Measurements from ENCODE around the gene CTNNAL1.

Gene CTNNAL1

DNA sequence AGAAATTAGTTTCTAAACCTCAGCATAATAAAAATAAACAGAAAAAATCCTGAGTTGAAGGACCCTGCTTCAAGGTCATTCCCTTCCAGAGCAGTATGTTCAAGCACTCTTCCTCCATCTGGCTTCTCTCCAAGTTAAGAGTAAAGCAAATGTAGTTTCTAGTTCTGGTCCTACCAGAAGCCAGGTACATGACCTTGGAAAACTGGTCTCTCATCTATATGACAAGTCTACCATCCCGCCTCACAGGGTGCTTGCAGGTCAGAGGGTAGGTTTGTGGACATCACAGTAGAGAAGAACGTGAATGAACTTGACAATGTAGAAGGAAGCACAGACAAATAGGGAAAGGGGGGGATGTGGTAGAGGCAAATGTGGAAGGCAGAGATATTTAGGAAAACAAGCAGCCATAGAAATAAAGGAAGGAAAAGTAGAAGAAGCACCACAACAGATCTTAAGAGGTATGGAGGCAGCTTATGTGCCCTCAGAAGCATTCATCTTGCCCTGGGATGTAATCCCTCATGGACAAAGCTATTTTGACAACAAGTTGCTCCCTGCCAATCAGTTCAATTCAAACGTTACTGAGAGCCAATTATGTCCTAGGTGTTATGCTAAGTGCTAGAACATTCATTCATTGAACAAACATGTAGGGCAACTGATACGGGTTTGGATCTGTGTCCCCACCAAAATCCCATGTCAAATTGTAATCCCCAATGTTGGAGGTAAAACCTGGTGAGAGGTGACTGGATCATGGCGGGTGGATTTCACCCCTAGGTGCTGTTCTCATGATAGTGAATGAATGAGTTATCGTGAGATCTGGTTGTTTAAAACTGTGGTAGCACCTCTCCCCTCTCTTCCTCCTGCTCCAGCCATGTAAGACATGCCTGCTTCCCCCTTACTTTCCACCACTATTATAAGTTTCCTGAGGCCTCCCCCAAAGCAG is 23.7 kb upstream of the CTNNAL1 start:
- Histone ChIP-seq H3K4me1 (ENCODE audit: insufficient read depth, low read length) (no peaks in the 10 kb centered on the region; the same call in 1 of the 2 replicates), H3K36me3 (ENCODE audit: insufficient read depth, low read length) (no peaks in the 10 kb centered on the region; the same call in none of the 2 replicates), H3K9ac (ENCODE audit: low read depth, low read length) (no peak overlapping the region)

GRCh38 chr9:109035684-109036423 is 22.6 kb upstream of the CTNNAL1 start:
- Histone ChIP-seq H3K36me3 (ENCODE audit: insufficient read depth, low read length) (no peaks in the 10 kb centered on the region; the same call in 1 of the 2 replicates), H3K4me1 (ENCODE audit: insufficient read depth, low read length) (no peaks in the 10 kb centered on the region; the same call in 1 of the 2 replicates), H3K9me3 (ENCODE audit: control insufficient read depth, insufficient read depth, low read length) (no peaks in the 10 kb centered on the region), H3K9ac (ENCODE audit: low read depth, low read length) (no peak overlapping the region)

More for the DNA sequence above, 23.7 kb upstream of the CTNNAL1 start:
- no peaks in the 10 kb centered on the region for H3K9me3 ChIP-seq (ENCODE audit: control insufficient read depth, insufficient read depth, low read length)

DNA sequence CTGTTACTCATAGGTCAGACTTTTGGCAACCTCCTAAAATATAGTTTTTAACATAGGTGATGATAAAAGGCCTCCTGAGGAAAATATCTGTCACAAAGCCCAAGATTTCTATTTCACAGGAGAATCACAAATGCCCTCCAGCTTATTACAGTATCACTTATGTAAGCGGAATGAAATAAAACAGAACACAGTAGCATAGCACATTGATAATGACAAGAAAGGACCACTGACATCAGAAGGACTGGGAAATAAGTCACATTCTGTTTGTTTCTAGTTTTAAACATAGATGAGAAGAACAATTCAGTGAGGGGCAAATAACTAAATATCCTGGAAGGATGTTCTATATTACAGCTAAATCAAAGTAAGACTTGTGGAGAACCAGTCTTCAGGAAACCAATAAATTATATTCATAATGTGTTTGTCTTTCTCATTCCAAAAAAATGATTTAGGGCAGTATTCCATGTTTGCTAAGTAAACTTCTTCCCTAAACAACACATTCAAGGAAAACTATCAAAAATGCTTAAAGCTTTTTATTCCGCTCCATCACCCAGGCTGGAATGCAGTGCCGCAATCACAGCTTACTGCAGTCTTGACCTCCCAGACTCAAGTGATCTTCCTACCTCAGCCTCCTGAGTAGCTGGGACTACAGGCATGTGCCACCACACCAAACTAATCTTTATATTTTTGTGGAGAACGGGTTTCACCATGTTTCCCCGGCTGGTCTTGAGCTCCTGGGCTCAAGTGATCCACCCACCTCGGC is 20.8 kb upstream of the CTNNAL1 start:
- H3K36me3 ChIP-seq (ENCODE audit: insufficient read depth, low read length), result no peaks in the 10 kb centered on the region; the same call in 1 of the 2 replicates

GRCh38 chr9:109031241-109031640 is 17.9 kb upstream of the CTNNAL1 start:
- no peaks in the 10 kb centered on the region for H3K9me3 ChIP-seq (ENCODE audit: control insufficient read depth, insufficient read depth, low read length)
- no peaks in the 10 kb centered on the region; the same call in 1 of the 2 replicates for H3K4me1 ChIP-seq (ENCODE audit: insufficient read depth, low read length)
- no peaks in the 10 kb centered on the region for H3K36me3 ChIP-seq (ENCODE audit: insufficient read depth, low read length)
- no peak overlapping the region for H3K9ac ChIP-seq (ENCODE audit: low read depth, low read length)

More for the DNA sequence above, 20.8 kb upstream of the CTNNAL1 start:
- Histone ChIP-seq H3K9ac (ENCODE audit: low read depth, low read length) (no peak overlapping the region), H3K4me1 (ENCODE audit: insufficient read depth, low read length) (no peaks in the 10 kb centered on the region; the same call in 1 of the 2 replicates), H3K9me3 (ENCODE audit: control insufficient read depth, insufficient read depth, low read length) (no peaks in the 10 kb centered on the region)

- H3K36me3 ChIP-seq (ENCODE audit: insufficient read depth, low read length), result no peaks in the 10 kb centered on the region
- H3K9me3 ChIP-seq (ENCODE audit: control insufficient read depth, insufficient read depth, low read length), result no peaks in the 10 kb centered on the region
- no peaks in the 10 kb centered on the region; the same call in 1 of the 2 replicates for H3K4me1 ChIP-seq (ENCODE audit: insufficient read depth, low read length)
- H3K9ac ChIP-seq (ENCODE audit: low read depth, low read length), result no peak overlapping the region
Observed at GRCh38 chr9:109030426-109030825, 17.1 kb upstream of the CTNNAL1 start.

- H3K9me3 ChIP-seq (ENCODE audit: control insufficient read depth, insufficient read depth, low read length), result no peaks in the 10 kb centered on the region
- no peaks in the 10 kb centered on the region for H3K36me3 ChIP-seq (ENCODE audit: insufficient read depth, low read length)
- H3K4me1 ChIP-seq (ENCODE audit: insufficient read depth, low read length), result no peaks in the 10 kb centered on the region; the same call in 1 of the 2 replicates
- no peak overlapping the region for H3K9ac ChIP-seq (ENCODE audit: low read depth, low read length)
Observed at GRCh38 chr9:109028457-109028856, 15.2 kb upstream of the CTNNAL1 start.

DNA sequence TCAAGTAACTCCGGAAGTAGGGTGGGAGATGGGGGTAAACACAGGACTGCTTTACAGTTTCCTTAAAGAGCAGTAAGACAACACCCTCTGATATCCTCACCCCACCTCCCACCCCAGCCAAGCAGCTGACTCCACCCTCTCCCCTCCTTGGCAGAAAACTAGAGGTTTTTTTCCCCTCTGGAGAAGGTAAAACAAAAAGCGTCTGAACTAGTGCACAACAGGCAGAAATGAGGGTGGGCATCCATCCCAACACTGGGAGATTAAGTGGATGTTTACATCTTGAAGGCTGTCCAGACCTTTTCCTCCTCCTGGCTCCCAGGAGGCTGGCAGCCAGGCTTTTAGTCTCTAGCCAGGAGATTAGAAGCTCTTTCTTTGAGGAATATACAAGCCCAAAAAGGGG is 13.9 kb upstream of the CTNNAL1 start:
- Histone ChIP-seq H3K36me3 (ENCODE audit: insufficient read depth, low read length) (no peaks in the 10 kb centered on the region), H3K4me1 (ENCODE audit: insufficient read depth, low read length) (no peaks in the 10 kb centered on the region; the same call in 1 of the 2 replicates), H3K9me3 (ENCODE audit: control insufficient read depth, insufficient read depth, low read length) (no peaks in the 10 kb centered on the region), H3K9ac (ENCODE audit: low read depth, low read length) (no peak overlapping the region)

DNA sequence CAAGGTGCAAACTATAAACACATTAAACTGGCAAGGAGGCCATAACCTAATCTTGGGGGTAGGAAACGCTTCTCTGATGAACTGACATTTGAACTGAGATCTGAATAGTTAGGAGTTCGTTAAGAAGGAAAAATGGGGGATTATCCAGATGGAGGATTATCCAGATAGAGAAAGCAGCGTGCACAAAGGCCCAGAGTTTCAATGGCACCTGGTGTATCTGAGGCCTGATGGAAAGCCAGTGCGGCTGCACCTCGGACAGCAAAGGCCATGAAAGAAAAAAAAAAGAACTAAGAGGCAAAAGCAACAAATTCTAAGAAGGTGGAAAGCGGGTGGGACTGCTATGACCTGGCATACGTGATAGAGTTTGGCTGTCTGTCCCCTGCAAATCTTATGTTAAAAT is 13.0 kb upstream of the CTNNAL1 start:
- Histone ChIP-seq H3K9me3 (ENCODE audit: control insufficient read depth, insufficient read depth, low read length) (no peaks in the 10 kb centered on the region), H3K36me3 (ENCODE audit: insufficient read depth, low read length) (no peaks in the 10 kb centered on the region), H3K9ac (ENCODE audit: low read depth, low read length) (no peak overlapping the region), H3K4me1 (ENCODE audit: insufficient read depth, low read length) (no peaks in the 10 kb centered on the region; the same call in 1 of the 2 replicates)

DNA sequence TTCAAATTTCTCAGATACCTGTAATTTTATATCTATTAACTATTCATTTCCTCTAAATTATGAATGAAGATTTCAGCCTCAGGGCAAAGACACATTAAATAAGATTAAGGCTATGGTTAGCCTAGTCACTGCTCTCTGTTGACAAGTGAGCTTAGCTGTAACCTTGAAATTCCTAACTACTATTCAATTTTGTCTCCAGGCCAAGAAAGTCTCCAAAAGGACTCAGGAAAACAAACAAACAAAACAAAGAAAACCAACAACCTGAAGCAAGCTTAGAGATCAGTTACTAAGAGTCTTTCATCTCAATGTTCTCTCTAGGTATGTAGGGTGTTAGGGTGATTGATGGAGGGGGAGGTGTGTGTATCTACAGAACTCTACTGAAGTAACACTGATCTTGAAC is 9.6 kb upstream of the CTNNAL1 start:
- no peaks in the 10 kb centered on the region for H3K36me3 ChIP-seq (ENCODE audit: insufficient read depth, low read length)
- no peak overlapping the region for H3K9ac ChIP-seq (ENCODE audit: low read depth, low read length)
- no peaks in the 10 kb centered on the region for H3K9me3 ChIP-seq (ENCODE audit: control insufficient read depth, insufficient read depth, low read length)
- no peaks in the 10 kb centered on the region; the same call in 1 of the 2 replicates for H3K4me1 ChIP-seq (ENCODE audit: insufficient read depth, low read length)

GRCh38 chr9:109020581-109021511 is 7.5 kb upstream of the CTNNAL1 start:
- no peaks in the 10 kb centered on the region for H3K36me3 ChIP-seq (ENCODE audit: insufficient read depth, low read length)
- no peaks in the 10 kb centered on the region for H3K9me3 ChIP-seq (ENCODE audit: control insufficient read depth, insufficient read depth, low read length)
- H3K4me1 ChIP-seq (ENCODE audit: insufficient read depth, low read length), result no peaks in the 10 kb centered on the region; the same call in 1 of the 2 replicates
- no peak overlapping the region for H3K9ac ChIP-seq (ENCODE audit: low read depth, low read length)

- no peaks in the 10 kb centered on the region for H3K36me3 ChIP-seq (ENCODE audit: insufficient read depth, low read length)
- H3K9ac ChIP-seq (ENCODE audit: low read depth, low read length), result no peak overlapping the region
- H3K9me3 ChIP-seq (ENCODE audit: control insufficient read depth, insufficient read depth, low read length), result no peaks in the 10 kb centered on the region
- no peaks in the 10 kb centered on the region; the same call in 1 of the 2 replicates for H3K4me1 ChIP-seq (ENCODE audit: insufficient read depth, low read length)
Observed at GRCh38 chr9:109020113-109020512, 6.8 kb upstream of the CTNNAL1 start.

- H3K4me1 ChIP-seq (ENCODE audit: insufficient read depth, low read length), result peaks cover 2% of the 10 kb centered on the region; the same call in 1 of the 2 replicates
- H3K9me3 ChIP-seq (ENCODE audit: control insufficient read depth, insufficient read depth, low read length), result no peaks in the 10 kb centered on the region
- no peak overlapping the region for H3K9ac ChIP-seq (ENCODE audit: low read depth, low read length)
- no peaks in the 10 kb centered on the region for H3K36me3 ChIP-seq (ENCODE audit: insufficient read depth, low read length)
Observed at GRCh38 chr9:109019420-109019819, 6.1 kb upstream of the CTNNAL1 start.

GRCh38 chr9:109017493-109017892 is 4.2 kb upstream of the CTNNAL1 start:
- Histone ChIP-seq H3K9ac (ENCODE audit: low read depth, low read length) (no peak overlapping the region), H3K9me3 (ENCODE audit: control insufficient read depth, insufficient read depth, low read length) (no peaks in the 10 kb centered on the region), H3K4me1 (ENCODE audit: insufficient read depth, low read length) (peaks cover 9% of the 10 kb centered on the region), H3K36me3 (ENCODE audit: insufficient read depth, low read length) (no peaks in the 10 kb centered on the region)

All from ES-I3 (cell line).